Uterus (tissue), 2 donors: Measurements from ENCODE around the gene GALNTL6.

ENCODE experiments used
- POLR2A ChIP-seq, 2 donors: fragments of 450-650 bp; IDR thresholded peaks; one replicate each; pipeline ENCODE4 v1.6.1; 2016; ENCODE audit warnings: antibody characterized with exemption in 2 of 2, mild to moderate bottlenecking in 1 of 2, moderate library complexity in 1 of 2
- TF ChIP-seq, protein P1 (sequence below), 4 experiments: fragments of 200-600 bp in 2 of 4; fragments of 450-650 bp in 2 of 4; sonication (generic) in 2 of 4; IDR thresholded peaks; one replicate each; pipeline ENCODE4 v1.5.1; 2016 to 2019; ENCODE audit warnings: antibody characterized with exemption in 4 of 4, mild to moderate bottlenecking in 2 of 4, moderate library complexity in 1 of 4

DNA sequence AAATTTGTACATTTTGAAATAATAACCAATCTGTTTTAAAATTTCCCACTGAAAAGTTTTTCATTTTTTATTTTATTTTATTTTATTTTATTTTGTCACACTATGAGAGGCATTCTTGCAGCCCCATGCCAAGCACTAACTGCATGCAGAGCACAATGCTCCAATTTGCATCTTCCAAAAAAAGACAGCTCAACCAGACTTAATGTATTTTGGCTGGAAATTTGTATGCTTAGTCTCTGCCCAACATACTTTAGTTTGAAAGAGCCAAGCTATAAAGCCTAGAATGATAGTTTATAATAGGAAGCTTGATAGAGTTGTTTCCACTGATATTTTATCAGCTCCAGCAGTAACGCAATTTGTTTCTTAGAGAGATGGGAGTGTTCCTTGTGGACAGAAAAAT is 235.5 kb downstream of the GALNTL6 start:
- TF ChIP-seq, protein P1, sequence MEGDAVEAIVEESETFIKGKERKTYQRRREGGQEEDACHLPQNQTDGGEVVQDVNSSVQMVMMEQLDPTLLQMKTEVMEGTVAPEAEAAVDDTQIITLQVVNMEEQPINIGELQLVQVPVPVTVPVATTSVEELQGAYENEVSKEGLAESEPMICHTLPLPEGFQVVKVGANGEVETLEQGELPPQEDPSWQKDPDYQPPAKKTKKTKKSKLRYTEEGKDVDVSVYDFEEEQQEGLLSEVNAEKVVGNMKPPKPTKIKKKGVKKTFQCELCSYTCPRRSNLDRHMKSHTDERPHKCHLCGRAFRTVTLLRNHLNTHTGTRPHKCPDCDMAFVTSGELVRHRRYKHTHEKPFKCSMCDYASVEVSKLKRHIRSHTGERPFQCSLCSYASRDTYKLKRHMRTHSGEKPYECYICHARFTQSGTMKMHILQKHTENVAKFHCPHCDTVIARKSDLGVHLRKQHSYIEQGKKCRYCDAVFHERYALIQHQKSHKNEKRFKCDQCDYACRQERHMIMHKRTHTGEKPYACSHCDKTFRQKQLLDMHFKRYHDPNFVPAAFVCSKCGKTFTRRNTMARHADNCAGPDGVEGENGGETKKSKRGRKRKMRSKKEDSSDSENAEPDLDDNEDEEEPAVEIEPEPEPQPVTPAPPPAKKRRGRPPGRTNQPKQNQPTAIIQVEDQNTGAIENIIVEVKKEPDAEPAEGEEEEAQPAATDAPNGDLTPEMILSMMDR (IDR thresholded peaks at IDR 0.05): no peak
- no peak for TF ChIP-seq POLR2A (IDR thresholded peaks at IDR 0.05)
